ENCODE results near the gene OR1S1.

DNA sequence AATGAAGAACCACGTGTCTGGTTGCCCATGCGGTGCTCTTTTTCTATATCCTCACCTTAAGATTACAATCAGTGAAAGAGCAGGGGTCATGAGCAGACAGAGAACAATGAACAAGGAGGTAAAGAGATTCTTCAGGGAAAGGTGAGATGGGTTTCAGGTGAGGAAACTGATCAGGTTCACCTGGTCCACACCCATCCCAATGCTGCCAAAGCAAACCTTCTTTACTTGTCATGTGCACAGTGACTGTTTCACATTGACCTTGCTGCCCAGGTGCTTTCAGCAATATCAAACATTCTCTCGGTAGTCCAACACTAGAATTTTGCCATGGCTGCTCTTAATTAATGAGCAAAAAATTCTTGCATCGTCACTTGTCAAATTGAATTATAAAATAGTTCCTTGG lies 48.1 kb upstream of the OR1S1 start:
- no peak for TF ChIP-seq ZNF274 (IDR thresholded peaks at IDR 0.05; ENCODE audit: low read length)
- no peak for TF ChIP-seq ZNF274 (tag by site-specific recombination; IDR thresholded peaks at IDR 0.05; ENCODE audit: borderline replicate concordance)
- TF ChIP-seq, protein P1, sequence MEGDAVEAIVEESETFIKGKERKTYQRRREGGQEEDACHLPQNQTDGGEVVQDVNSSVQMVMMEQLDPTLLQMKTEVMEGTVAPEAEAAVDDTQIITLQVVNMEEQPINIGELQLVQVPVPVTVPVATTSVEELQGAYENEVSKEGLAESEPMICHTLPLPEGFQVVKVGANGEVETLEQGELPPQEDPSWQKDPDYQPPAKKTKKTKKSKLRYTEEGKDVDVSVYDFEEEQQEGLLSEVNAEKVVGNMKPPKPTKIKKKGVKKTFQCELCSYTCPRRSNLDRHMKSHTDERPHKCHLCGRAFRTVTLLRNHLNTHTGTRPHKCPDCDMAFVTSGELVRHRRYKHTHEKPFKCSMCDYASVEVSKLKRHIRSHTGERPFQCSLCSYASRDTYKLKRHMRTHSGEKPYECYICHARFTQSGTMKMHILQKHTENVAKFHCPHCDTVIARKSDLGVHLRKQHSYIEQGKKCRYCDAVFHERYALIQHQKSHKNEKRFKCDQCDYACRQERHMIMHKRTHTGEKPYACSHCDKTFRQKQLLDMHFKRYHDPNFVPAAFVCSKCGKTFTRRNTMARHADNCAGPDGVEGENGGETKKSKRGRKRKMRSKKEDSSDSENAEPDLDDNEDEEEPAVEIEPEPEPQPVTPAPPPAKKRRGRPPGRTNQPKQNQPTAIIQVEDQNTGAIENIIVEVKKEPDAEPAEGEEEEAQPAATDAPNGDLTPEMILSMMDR (tag by site-specific recombination; IDR thresholded peaks at IDR 0.05): no peak
- no peak for TF ChIP-seq ZNF311 (tag by site-specific recombination; IDR thresholded peaks at IDR 0.05; ENCODE audit: borderline replicate concordance)
- TF ChIP-seq ZNF2 (tag by site-specific recombination; IDR thresholded peaks at IDR 0.05): no peak
- TF ChIP-seq ZNF558 (tag by site-specific recombination; IDR thresholded peaks at IDR 0.05): no peak
- TF ChIP-seq ZFP37 (tag by site-specific recombination; IDR thresholded peaks at IDR 0.05): no peak
- TF ChIP-seq, protein P2, sequence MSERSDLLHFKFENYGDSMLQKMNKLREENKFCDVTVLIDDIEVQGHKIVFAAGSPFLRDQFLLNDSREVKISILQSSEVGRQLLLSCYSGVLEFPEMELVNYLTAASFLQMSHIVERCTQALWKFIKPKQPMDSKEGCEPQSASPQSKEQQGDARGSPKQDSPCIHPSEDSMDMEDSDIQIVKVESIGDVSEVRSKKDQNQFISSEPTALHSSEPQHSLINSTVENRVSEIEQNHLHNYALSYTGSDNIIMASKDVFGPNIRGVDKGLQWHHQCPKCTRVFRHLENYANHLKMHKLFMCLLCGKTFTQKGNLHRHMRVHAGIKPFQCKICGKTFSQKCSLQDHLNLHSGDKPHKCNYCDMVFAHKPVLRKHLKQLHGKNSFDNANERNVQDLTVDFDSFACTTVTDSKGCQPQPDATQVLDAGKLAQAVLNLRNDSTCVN (tag by site-specific recombination; optimal IDR thresholded peaks at IDR 0.05): no peak
- TF ChIP-seq, protein P3, sequence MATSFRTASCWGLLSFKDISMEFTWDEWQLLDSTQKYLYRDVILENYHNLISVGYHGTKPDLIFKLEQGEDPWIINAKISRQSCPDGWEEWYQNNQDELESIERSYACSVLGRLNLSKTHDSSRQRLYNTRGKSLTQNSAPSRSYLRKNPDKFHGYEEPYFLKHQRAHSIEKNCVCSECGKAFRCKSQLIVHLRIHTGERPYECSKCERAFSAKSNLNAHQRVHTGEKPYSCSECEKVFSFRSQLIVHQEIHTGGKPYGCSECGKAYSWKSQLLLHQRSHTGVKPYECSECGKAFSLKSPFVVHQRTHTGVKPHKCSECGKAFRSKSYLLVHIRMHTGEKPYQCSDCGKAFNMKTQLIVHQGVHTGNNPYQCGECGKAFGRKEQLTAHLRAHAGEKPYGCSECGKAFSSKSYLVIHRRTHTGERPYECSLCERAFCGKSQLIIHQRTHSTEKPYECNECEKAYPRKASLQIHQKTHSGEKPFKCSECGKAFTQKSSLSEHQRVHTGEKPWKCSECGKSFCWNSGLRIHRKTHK (tag by site-specific recombination; IDR thresholded peaks at IDR 0.05): no peak
- no peak for TF ChIP-seq YY1 (tag by site-specific recombination; IDR thresholded peaks at IDR 0.05)
- no peak for TF ChIP-seq BCL11A (tag by site-specific recombination; IDR thresholded peaks at IDR 0.05; ENCODE audit: low read depth)
- TF ChIP-seq, protein P4, sequence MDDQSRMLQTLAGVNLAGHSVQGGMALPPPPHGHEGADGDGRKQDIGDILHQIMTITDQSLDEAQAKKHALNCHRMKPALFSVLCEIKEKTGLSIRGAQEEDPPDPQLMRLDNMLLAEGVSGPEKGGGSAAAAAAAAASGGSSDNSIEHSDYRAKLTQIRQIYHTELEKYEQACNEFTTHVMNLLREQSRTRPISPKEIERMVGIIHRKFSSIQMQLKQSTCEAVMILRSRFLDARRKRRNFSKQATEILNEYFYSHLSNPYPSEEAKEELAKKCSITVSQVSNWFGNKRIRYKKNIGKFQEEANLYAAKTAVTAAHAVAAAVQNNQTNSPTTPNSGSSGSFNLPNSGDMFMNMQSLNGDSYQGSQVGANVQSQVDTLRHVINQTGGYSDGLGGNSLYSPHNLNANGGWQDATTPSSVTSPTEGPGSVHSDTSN (CRISPR knock-in tag; IDR thresholded peaks at IDR 0.05): no peak
- TF ChIP-seq, protein P5, sequence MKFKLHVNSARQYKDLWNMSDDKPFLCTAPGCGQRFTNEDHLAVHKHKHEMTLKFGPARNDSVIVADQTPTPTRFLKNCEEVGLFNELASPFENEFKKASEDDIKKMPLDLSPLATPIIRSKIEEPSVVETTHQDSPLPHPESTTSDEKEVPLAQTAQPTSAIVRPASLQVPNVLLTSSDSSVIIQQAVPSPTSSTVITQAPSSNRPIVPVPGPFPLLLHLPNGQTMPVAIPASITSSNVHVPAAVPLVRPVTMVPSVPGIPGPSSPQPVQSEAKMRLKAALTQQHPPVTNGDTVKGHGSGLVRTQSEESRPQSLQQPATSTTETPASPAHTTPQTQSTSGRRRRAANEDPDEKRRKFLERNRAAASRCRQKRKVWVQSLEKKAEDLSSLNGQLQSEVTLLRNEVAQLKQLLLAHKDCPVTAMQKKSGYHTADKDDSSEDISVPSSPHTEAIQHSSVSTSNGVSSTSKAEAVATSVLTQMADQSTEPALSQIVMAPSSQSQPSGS (tag by site-specific recombination; IDR thresholded peaks at IDR 0.05; ENCODE audit: low read depth): no peak

All from HEK293 (cell line).